Glutamatergic neuron (in vitro differentiated cells): ENCODE data around the gene EPSTI1. TPM values are rescaled to one million over a fixed set of nuclear protein-coding genes. Genes with fewer than 3 reads are reported as not detected.
"Not testable (repeated sequence)": the region's sequence is repeated elsewhere in the genome, so short reads cannot be mapped to it uniquely, and the experiment has no call there.

Experiments used
- DNase-seq: peaks from one replicate; pipeline ENCODE4 v3.0.0; 2022
- H3K27ac Mint-ChIP-seq: one replicate; pipeline ENCODE4 v1.8.0; 2020; ENCODE audit warnings: mild to moderate bottlenecking, mixed read lengths, inconsistent platforms; ENCODE audit not compliant: unreplicated experiment
- H3K27me3 Mint-ChIP-seq: one replicate; pipeline ENCODE4 v1.8.0; 2020; ENCODE audit warnings: mild to moderate bottlenecking, moderate library complexity, mixed read lengths, inconsistent platforms; ENCODE audit not compliant: unreplicated experiment
- H3K36me3 Mint-ChIP-seq: one replicate; pipeline ENCODE4 v1.8.0; 2020; ENCODE audit warnings: mild to moderate bottlenecking, mixed read lengths, inconsistent platforms; ENCODE audit not compliant: unreplicated experiment
- H3K4me1 Mint-ChIP-seq: one replicate; pipeline ENCODE4 v1.8.0; 2020; ENCODE audit warnings: mild to moderate bottlenecking, low read depth, mixed read lengths, inconsistent platforms; ENCODE audit not compliant: unreplicated experiment
- H3K4me3 Mint-ChIP-seq: one replicate; pipeline ENCODE4 v1.8.0; 2020; ENCODE audit warnings: mild to moderate bottlenecking, mixed read lengths, inconsistent platforms; ENCODE audit not compliant: unreplicated experiment
- H3K9me3 Mint-ChIP-seq: one replicate; pipeline ENCODE4 v1.8.0; 2020; ENCODE audit warnings: mild to moderate bottlenecking, moderate library complexity, mixed read lengths, inconsistent platforms; ENCODE audit not compliant: unreplicated experiment
- total RNA-seq: library from RNA; stranded (reverse); fragmentation: NEBNext Ultra II Directional; extraction: Animal tissue kit (Norgen Biotek cat#: 25700); gene quantifications from one replicate; pipeline ENCODE4 v1.2.1, GENCODE V29; 2021; ENCODE audit not compliant: unreplicated experiment
- TF ChIP-seq, protein P1 (sequence below): fragments of 200-600 bp; sonication (generic); IDR thresholded peaks from one replicate; pipeline ENCODE4 v1.5.0; 2021; ENCODE audit not compliant: partially characterized antibody, unreplicated experiment

The EPSTI1 gene
- total RNA-seq, 1 donor from 2014 or later, result not detected

DNA sequence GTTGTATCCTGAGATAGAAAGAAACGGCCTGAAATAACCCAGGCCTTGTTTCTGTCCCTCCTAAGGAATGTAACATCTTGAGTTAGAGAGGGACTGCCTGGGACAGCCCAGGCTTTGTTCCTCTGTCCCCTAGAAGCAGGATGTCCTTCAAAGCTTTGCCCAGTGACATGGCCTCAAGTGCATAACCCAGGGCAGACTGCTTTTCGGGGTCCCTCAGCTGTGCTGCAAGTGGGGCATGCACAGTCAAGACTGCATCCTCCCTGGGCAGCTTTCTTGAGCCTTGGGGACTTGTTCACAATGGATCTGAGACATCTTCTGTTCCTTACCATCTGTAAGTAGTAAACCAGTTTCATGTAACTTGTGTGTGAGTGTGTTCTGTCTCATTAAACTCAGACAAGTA, 7.5 kb upstream of the EPSTI1 start:
- no peak for DNase-seq
- peaks cover 2% of the 10 kb centered on the region for H3K9me3 Mint-ChIP-seq

GRCh38 chr13:42997381-42997780, 5.3 kb upstream of the EPSTI1 start:
- Mint-ChIP-seq H3K4me1 (no peaks in the 10 kb centered on the region), H3K27me3 (no peaks in the 10 kb centered on the region), H3K9me3 (peaks cover 3% of the 10 kb centered on the region), H3K27ac (no peak overlapping the region), H3K36me3 (no peaks in the 10 kb centered on the region), H3K4me3 (no peak overlapping the region)
- no peak for DNase-seq
- TF ChIP-seq, protein P1, sequence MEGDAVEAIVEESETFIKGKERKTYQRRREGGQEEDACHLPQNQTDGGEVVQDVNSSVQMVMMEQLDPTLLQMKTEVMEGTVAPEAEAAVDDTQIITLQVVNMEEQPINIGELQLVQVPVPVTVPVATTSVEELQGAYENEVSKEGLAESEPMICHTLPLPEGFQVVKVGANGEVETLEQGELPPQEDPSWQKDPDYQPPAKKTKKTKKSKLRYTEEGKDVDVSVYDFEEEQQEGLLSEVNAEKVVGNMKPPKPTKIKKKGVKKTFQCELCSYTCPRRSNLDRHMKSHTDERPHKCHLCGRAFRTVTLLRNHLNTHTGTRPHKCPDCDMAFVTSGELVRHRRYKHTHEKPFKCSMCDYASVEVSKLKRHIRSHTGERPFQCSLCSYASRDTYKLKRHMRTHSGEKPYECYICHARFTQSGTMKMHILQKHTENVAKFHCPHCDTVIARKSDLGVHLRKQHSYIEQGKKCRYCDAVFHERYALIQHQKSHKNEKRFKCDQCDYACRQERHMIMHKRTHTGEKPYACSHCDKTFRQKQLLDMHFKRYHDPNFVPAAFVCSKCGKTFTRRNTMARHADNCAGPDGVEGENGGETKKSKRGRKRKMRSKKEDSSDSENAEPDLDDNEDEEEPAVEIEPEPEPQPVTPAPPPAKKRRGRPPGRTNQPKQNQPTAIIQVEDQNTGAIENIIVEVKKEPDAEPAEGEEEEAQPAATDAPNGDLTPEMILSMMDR, result no peak

More for the DNA sequence above, 7.5 kb upstream of the EPSTI1 start:
- H3K4me1 Mint-ChIP-seq, result no peaks in the 10 kb centered on the region
- no peak overlapping the region for H3K27ac Mint-ChIP-seq
- H3K4me3 Mint-ChIP-seq, result no peak overlapping the region
- no peaks in the 10 kb centered on the region for H3K36me3 Mint-ChIP-seq
- no peaks in the 10 kb centered on the region for H3K27me3 Mint-ChIP-seq
- TF ChIP-seq, protein P1, result no peak

- no peaks in the 10 kb centered on the region for H3K36me3 Mint-ChIP-seq
- no peak for DNase-seq
- H3K4me1 Mint-ChIP-seq, result peaks cover 2% of the 10 kb centered on the region
- TF ChIP-seq, protein P1, result no peak
- H3K27me3 Mint-ChIP-seq, result no peaks in the 10 kb centered on the region
- no peak overlapping the region for H3K27ac Mint-ChIP-seq
- no peak overlapping the region for H3K4me3 Mint-ChIP-seq
- peaks cover 1% of the 10 kb centered on the region for H3K9me3 Mint-ChIP-seq
Measured at GRCh38 chr13:42996584-42996983, 4.5 kb upstream of the EPSTI1 start.

GRCh38 chr13:42994878-42995277, 2.8 kb upstream of the EPSTI1 start:
- no peak overlapping the region for H3K27ac Mint-ChIP-seq
- no peaks in the 10 kb centered on the region for H3K36me3 Mint-ChIP-seq
- no peaks in the 10 kb centered on the region for H3K27me3 Mint-ChIP-seq
- H3K9me3 Mint-ChIP-seq, result peaks cover 1% of the 10 kb centered on the region
- peaks cover 13% of the 10 kb centered on the region for H3K4me1 Mint-ChIP-seq
- H3K4me3 Mint-ChIP-seq, result no peak overlapping the region
- DNase-seq, result no peak
- TF ChIP-seq, protein P1, result no peak

GRCh38 chr13:42992764-42993122, 702 bp upstream of the EPSTI1 start:
- H3K27me3 Mint-ChIP-seq, result no peaks in the 10 kb centered on the region
- H3K27ac Mint-ChIP-seq, result no peak overlapping the region
- peaks cover 13% of the 10 kb centered on the region for H3K4me1 Mint-ChIP-seq
- no peak for DNase-seq
- TF ChIP-seq, protein P1, result no peak
- H3K4me3 Mint-ChIP-seq, result no peak overlapping the region
- H3K9me3 Mint-ChIP-seq, result peaks cover 1% of the 10 kb centered on the region
- no peaks in the 10 kb centered on the region for H3K36me3 Mint-ChIP-seq

GRCh38 chr13:42991233-42991897, 676 bp downstream of the EPSTI1 start:
- H3K4me3 Mint-ChIP-seq, DNase-seq, H3K27ac Mint-ChIP-seq, H3K36me3 Mint-ChIP-seq, H3K27me3 Mint-ChIP-seq, H3K9me3 Mint-ChIP-seq: not testable (repeated sequence)
- peaks cover 13% of the 10 kb centered on the region for H3K4me1 Mint-ChIP-seq
